Activated T-cell treated with anti-CD3 and anti-CD28 coated beads, Interleukin-2, amount 50 U/mL, for 4 hours (primary cell): ENCODE measurements around the gene PGLYRP2. TPM values are rescaled to one million over a fixed set of nuclear protein-coding genes. Genes with fewer than 3 reads are reported as not detected.
A peak's percentile ranks its signal among the peaks of the same experiment; 100 is the strongest.

Experiments
- ATAC-seq, 2 donors: fragments of 200-7000 bp; cut with Tn5 transposase; one replicate each; pipeline ENCODE4 v1.10.0; 2021
- DNase-seq: peaks from one replicate; pipeline ENCODE4 v3.0.0-alpha.2; 2020
- H3K27me3 Mint-ChIP-seq: one replicate; pipeline ENCODE4 v1.8.0; 2021; ENCODE audit warnings: low read depth, mixed read lengths
- H3K36me3 Mint-ChIP-seq: one replicate; pipeline ENCODE4 v1.8.0; 2022; ENCODE audit warnings: mixed read lengths; ENCODE audit not compliant: insufficient read depth
- H3K4me1 Mint-ChIP-seq: one replicate; pipeline ENCODE4 v1.8.0; 2021; ENCODE audit warnings: low read depth, mixed read lengths
- H3K4me3 Mint-ChIP-seq: one replicate; pipeline ENCODE4 v1.8.0; 2021; ENCODE audit warnings: mild to moderate bottlenecking, moderate library complexity, mixed read lengths
- H3K9me3 Mint-ChIP-seq: one replicate; pipeline ENCODE4 v1.8.0; 2021; ENCODE audit warnings: mixed read lengths
- total RNA-seq, 3 donors: library from RNA; stranded (reverse); gene quantifications; one replicate each; pipeline ENCODE4 v1.2.1, GENCODE V29; 2021

Gene PGLYRP2
- total RNA-seq, 3 donors from 2014 or later, result 0.08 TPM; not detected in 2

DNA sequence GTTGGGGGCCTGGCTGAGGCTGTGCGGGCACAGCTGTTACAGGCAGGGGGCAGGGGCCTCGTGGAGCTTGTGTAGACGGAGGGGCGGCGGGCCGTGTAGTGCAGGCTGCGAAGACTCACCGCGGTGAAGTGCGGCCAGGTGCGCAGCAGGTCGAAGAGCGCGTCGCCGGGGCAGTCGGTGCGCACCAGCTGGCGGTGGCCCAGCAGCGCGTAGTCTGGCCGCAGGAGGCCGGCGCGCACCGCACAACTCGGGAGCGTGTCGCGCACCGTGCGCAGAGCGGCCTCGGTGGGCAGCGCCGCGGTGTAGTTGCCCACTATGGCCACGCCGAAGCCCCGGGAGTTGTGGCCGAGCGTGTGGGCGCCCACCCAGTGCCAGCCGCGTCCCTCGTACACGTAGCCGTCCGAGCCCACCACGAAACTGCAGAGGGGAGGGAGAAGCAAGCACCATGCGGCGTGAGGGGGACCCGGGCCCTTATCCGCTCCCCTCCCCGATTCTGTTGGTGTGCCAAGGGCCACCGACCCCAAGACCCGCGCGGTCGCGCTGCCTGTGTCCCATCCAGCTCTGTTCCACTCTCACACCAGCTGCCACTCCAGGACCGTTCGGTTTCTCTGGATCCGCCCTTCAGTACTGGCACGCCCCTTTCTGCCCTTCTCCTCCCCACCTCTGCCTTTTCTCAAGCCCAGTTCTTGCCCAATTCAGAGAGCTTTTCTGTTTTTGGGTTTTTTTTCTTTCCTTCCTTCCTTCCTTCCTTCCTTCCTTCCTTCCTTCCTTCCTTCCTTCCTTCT lies 9.6 kb downstream of the PGLYRP2 start:
- ATAC-seq (peak; percentile 29 to 49), DNase-seq (peak; percentile 36)
- Mint-ChIP-seq H3K4me3 (peak overlapping the region; percentile 79), H3K9me3 (no peaks in the 10 kb centered on the region), H3K36me3 (no peaks in the 10 kb centered on the region), H3K4me1 (peaks cover 45% of the 10 kb centered on the region), H3K27me3 (no peaks in the 10 kb centered on the region)

DNA sequence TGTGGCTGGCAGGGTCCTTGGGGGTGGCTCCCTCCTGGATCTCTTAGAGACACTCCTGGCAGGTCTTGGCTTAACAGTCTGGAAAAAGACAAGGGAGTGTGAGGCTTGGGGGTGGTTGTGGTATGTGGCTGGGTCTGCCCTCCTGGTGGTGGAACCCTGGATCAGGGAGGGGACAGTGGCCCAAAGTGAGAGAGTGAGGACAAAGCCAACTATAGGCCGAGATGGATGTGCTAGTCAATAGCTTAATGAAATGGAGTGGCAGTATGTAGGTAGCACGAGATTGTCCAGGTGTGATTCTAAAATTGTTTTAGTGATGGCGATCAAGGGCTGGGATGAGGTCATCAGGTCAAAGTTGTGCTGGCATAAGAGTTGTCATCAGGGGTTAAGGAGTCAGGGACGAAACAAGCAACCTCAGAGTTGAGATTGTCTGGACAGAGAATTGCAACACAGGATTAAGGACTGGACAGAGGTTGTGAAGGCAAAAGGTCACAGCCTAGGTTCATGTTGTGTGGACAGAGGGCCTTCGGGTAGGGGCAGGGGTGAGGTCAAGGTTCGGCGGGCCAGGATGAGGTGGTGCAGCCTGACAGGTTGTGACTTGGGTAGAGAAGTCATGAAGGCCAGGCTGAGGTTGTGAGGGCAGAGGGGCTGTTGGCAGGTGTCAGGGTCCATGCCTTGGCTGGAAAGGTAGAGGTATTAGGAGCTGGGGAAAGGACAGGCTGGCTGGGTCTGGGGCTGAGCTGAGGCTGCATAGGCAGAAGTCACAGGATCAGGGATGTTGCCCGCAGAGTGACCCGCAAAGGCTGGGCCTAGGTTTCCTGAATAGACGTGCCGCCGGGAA lies 10.4 kb downstream of the PGLYRP2 start:
- Mint-ChIP-seq H3K27me3 (no peaks in the 10 kb centered on the region), H3K4me3 (peak overlapping the region; percentile 79), H3K9me3 (no peaks in the 10 kb centered on the region), H3K4me1 (peaks cover 48% of the 10 kb centered on the region), H3K36me3 (no peaks in the 10 kb centered on the region)
- ATAC-seq, result no peak
- DNase-seq, result no peak

DNA sequence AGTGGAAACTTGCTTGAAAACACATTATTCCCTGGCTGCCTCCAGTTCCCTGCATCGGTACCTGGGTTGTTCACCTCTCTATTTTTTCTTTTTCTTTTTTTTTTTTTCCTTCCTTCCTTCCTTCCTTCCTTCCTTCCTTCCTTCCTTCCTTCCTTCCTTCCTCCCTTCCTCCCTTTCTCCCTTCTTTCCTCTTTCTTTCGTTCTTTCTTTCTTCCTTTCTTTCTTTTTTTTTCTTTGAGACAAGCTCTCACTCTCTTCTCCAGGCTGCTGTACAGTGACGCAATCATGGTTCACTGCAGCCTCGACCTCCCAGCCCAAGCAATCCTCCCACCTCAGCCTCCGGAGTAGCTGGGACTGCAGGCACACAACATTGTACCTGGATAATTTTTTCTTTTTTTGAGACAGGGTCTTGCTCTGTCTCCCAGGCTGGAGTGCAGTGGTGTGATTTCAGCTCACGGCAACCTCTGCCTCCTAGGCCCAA lies 11.5 kb downstream of the PGLYRP2 start:
- H3K27me3 Mint-ChIP-seq, result no peaks in the 10 kb centered on the region
- peaks cover 50% of the 10 kb centered on the region for H3K4me1 Mint-ChIP-seq
- H3K9me3 Mint-ChIP-seq, result no peaks in the 10 kb centered on the region
- H3K4me3 Mint-ChIP-seq, result peak overlapping the region; percentile 35
- no peak for ATAC-seq
- H3K36me3 Mint-ChIP-seq, result no peaks in the 10 kb centered on the region
- no peak for DNase-seq

DNA sequence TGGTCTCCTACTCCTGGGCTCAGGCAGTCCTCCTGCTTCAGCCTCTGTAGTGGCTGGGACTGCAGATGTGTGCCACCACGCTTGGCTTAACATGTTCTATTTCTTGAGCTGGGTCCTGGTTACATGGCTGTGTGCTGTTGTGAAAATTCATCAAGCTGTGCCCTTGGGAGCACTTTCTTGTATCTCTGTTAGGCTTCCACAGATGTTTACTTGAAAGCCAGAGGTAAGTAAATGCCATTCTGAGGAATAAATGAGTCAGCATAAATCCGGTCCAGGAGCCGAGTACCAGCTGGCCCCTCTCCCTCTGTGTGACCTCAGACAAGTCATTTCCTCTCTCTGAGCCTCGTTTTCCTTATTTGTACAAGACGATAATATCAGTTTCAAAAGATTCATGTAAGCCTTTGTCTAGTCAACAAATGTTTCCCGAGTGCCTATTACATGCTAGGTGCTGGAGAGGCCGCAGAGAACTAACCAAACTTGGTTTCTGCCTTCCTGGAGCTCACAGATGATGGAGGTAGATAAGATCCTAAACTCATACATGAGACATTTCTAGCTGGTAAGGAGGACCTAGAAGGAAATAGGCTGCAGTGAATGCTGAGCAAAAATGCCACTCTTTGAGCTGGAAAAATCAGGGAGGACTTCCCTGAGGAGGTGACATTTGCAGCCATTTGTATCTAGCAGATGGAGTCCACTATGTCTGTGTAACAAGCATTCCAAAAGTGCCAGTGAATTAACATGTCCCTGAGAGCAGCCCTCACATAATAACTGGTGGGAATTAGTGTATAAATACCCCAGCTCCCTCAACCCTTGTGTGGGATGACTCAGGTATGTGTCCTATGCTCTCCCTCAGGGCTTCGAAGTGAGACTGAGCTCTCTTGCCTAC lies 12.2 kb downstream of the PGLYRP2 start:
- H3K27me3 Mint-ChIP-seq, result no peaks in the 10 kb centered on the region
- no peaks in the 10 kb centered on the region for H3K9me3 Mint-ChIP-seq
- peak overlapping the region; percentile 63 for H3K4me3 Mint-ChIP-seq
- H3K36me3 Mint-ChIP-seq, result no peaks in the 10 kb centered on the region
- DNase-seq (peak; percentile 57), ATAC-seq (peak; percentile 60 to 66)
- H3K4me1 Mint-ChIP-seq, result peaks cover 57% of the 10 kb centered on the region

GRCh38 chr19:15464394-15465385 lies 14.6 kb downstream of the PGLYRP2 start, which contains the start of gene RASAL3:
TSS of gene RASAL3 (minus strand) at chr19:15464544. CDS start at chr19:15464358, 186 bp downstream.
- Mint-ChIP-seq H3K27me3 (no peaks in the 10 kb centered on the region), H3K9me3 (no peaks in the 10 kb centered on the region), H3K36me3 (peaks cover 8% of the 10 kb centered on the region), H3K4me3 (peak within 1 kb of the TSS; percentile 94), H3K4me1 (peaks cover 64% of the 10 kb centered on the region)
- ATAC-seq (peak; percentile 51 to 63), DNase-seq (peak; percentile 60)

DNA sequence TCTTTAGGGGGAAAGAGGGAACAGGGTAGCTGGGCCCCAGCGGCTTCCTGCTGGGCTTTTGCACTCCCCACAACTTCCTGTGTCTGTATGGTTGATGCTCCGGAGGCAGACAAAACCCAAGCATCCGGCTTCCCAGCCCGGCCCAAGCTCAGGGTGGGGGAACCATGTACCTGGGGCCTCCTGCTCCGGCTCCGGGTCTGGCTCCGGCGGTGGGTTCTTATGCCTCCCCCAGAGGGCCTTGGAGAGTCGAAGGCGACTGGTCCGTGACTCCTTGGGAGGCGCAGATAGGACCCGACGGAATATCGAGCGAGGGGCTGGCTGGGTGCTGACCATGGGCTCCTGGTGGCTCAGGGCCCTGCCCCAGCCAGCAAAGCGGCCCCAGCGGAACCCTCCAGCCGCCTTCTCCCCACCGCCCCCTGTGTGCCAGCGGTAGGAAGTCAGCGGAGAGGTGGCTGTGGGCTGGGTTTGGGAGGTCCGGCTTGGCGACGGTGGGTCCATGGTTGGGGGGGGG lies 15.4 kb downstream of the PGLYRP2 start:
- peak; percentile 71 for DNase-seq
- peak overlapping the region; percentile 94 for H3K4me3 Mint-ChIP-seq
- peaks cover 59% of the 10 kb centered on the region for H3K4me1 Mint-ChIP-seq
- no peaks in the 10 kb centered on the region for H3K27me3 Mint-ChIP-seq
- H3K9me3 Mint-ChIP-seq, result no peaks in the 10 kb centered on the region
- ATAC-seq, result peak; percentile 79 to 84
- H3K36me3 Mint-ChIP-seq, result peaks cover 8% of the 10 kb centered on the region

DNA sequence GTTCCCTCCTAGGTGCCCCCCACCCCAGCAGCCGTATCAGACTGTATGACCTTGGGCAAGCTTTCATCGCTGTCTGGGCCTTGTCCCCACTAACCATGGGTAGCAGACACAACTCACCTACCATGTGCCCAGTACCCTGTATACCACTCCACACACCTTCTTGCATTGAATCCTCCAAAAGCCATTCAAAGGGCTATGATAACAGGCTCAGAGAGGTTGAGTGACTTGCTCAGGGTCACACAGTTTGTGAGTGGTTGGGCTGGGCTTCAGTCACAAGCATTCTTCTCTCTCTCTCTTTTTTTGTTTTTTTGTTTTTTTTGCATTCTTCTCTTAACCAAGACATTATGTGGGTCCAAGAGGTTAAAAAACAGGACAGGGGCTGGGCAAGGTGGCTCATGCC lies 17.6 kb downstream of the PGLYRP2 start:
- H3K4me1 Mint-ChIP-seq, result peaks cover 37% of the 10 kb centered on the region
- H3K4me3 Mint-ChIP-seq, result peak overlapping the region; percentile 94
- H3K9me3 Mint-ChIP-seq, result no peaks in the 10 kb centered on the region
- H3K27me3 Mint-ChIP-seq, result no peaks in the 10 kb centered on the region
- DNase-seq, result no peak
- ATAC-seq, result no peak
- H3K36me3 Mint-ChIP-seq, result peaks cover 15% of the 10 kb centered on the region

DNA sequence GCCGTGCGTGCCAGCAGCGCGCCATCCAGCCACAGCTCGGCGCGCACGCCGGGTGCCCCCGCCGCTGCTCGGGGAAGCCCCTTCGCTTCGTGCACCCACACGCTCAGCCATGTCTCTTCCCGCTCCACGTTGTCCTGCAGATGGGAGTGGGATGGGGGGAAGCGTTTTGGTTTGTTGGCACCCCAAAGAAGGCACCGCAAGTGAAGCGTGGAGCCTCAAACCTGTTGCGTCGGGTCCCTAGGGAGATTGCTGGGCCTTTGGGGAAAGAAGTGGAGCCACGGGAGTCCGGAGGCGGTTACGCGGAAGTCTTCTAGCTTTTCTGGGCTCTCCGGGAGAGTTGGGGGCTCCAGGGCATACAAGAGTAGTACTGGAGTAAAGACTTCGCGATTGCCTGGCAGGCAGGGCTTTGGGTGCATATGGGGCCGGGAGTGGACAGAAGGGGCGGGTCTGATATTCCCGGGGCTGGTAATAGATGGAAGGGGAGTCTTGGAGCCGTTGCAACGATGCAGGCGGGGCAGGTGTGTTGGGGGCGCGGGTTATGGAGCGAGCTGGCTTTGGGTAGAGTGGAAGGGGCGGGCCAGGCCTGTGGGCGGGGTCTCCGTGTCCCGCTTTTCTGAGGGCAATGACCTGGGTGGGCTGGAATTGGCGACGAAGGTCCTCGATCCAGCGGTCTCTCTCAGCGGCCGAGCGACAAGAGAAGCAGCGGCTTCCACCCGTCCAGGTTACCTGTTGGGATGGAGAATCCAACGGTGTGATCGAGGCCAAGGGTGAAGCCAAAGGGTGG lies 21.4 kb downstream of the PGLYRP2 start:
- Mint-ChIP-seq H3K27me3 (no peaks in the 10 kb centered on the region), H3K9me3 (no peaks in the 10 kb centered on the region), H3K4me3 (no peak overlapping the region), H3K36me3 (peaks cover 35% of the 10 kb centered on the region), H3K4me1 (peaks cover 22% of the 10 kb centered on the region)
- DNase-seq (no peak), ATAC-seq (no peak)

DNA sequence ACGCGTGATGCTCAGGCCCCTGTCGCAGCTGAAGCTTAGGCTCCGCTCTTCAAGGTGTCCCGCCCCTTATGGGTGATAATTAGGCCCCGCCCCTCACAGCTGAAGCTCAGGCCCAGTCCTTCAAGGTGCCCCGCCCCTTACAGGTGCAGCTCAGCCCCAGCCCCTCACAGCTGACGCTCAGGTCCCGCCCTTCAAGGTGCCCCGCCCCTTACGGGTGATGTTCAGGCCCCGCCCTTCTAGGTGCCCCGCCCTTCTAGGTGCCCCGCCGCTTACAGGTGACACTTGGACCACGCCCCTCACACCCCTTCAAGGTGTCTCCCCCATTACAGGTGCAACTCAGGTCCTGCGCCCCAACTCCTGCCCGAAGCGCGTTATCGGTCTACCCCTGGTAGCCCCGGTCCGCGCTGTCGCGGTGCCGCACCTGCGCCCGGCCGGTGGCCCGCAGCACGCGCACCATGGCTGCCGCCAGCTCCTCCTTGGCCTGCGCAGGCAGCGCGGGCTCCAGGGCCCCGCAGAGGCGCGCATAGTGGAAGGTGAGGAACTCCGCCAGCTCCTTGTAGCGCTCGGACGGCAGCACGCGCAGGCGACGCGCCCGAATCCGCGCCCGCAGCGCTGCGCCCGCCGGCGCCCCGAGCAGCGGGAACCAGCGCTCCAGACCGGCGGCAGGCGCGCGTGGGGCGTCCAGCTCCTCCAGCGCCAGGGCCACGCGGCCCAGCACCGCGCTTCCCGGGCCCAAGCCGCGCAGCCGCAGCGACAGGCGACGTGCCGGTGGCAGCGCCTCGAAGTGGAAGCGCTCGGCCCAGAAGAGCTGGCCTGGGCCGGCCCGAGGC lies 22.2 kb downstream of the PGLYRP2 start:
- ATAC-seq (peak in 1 of 2 donors; percentile 39), DNase-seq (no peak)
- Mint-ChIP-seq H3K4me3 (no peak overlapping the region), H3K27me3 (no peaks in the 10 kb centered on the region), H3K9me3 (no peaks in the 10 kb centered on the region), H3K36me3 (peaks cover 37% of the 10 kb centered on the region), H3K4me1 (peaks cover 15% of the 10 kb centered on the region)

DNA sequence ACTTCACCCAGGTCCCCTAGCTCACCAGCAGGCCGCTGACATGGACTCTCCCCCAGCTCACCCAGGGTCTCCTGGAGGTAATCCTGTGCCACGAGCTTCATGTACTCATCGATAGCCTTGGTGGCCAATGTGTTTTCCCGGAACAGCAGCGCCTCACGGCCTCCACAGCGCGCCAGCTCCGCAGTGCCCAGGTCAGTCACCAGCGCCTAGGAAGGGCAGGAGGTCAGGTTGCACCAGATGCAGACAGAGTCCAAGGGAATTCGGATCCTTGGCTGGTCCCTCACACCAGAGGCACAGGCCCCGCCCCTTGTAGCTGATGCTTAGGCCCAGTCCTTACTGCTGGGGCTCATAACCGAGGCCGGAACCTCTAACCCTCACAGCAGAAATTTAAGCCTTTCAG lies 22.9 kb downstream of the PGLYRP2 start:
- DNase-seq (no peak), ATAC-seq (no peak)
- no peak overlapping the region for H3K4me3 Mint-ChIP-seq
- peaks cover 8% of the 10 kb centered on the region for H3K4me1 Mint-ChIP-seq
- H3K27me3 Mint-ChIP-seq, result no peaks in the 10 kb centered on the region
- peaks cover 38% of the 10 kb centered on the region for H3K36me3 Mint-ChIP-seq
- H3K9me3 Mint-ChIP-seq, result no peaks in the 10 kb centered on the region

DNA sequence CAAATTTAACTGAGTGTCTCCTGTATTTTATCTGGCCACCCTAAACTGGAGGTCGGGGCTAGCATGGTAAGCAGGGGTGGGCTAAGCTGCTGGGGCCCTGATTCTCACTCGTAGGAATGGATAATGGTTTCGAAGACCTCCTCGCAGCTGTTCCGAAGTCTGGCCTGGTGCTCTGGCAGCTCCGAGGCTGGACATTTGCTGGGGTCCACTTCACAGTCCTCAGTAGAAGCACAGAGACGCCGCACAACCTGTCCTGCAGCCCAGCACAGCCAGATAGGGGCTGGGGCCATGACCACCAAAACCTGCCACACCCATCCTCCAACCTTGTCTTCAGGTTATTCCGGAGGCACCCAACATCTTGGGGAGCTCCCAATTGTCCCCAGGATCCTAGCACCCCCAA lies 23.3 kb downstream of the PGLYRP2 start:
- H3K4me1 Mint-ChIP-seq, result peaks cover 10% of the 10 kb centered on the region
- DNase-seq (no peak), ATAC-seq (no peak)
- no peaks in the 10 kb centered on the region for H3K9me3 Mint-ChIP-seq
- no peak overlapping the region for H3K4me3 Mint-ChIP-seq
- no peaks in the 10 kb centered on the region for H3K27me3 Mint-ChIP-seq
- H3K36me3 Mint-ChIP-seq, result peaks cover 41% of the 10 kb centered on the region
